ENCODE measurements around the gene NDUFS3. TPM values are rescaled to one million over a fixed set of nuclear protein-coding genes. Genes with fewer than 3 reads are reported as not detected.

Gene NDUFS3
- total and polyA plus RNA-seq, 2 of the 13 experiments (the other 11 are each of a cell fraction or from before 2014, with no cell fraction given) = 151 to 184 TPM

GRCh38 chr11:47587723-47588326 lies 9.0 kb downstream of the NDUFS3 start (continued):
- TF ChIP-seq ZZZ3 (CRISPR knock-in tag; IDR thresholded peaks at IDR 0.05; ENCODE audit: borderline replicate concordance) = no peak
- TF ChIP-seq ZSCAN31 (CRISPR knock-in tag; IDR thresholded peaks at IDR 0.05; ENCODE audit: low read depth) = 0 out of 2 replicates have a peak, but pooled peaks have one; percentile 38
- TF ChIP-seq, protein P1, sequence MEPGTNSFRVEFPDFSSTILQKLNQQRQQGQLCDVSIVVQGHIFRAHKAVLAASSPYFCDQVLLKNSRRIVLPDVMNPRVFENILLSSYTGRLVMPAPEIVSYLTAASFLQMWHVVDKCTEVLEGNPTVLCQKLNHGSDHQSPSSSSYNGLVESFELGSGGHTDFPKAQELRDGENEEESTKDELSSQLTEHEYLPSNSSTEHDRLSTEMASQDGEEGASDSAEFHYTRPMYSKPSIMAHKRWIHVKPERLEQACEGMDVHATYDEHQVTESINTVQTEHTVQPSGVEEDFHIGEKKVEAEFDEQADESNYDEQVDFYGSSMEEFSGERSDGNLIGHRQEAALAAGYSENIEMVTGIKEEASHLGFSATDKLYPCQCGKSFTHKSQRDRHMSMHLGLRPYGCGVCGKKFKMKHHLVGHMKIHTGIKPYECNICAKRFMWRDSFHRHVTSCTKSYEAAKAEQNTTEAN (CRISPR knock-in tag; conservative IDR thresholded peaks at IDR 0.05) = 0 out of 2 replicates have a peak, but pooled peaks have one; percentile 46
- peak; percentile 52; the same call in 1 of the 2 replicates for TF ChIP-seq RBFOX2 (IDR thresholded peaks at IDR 0.05; ENCODE audit: low read depth, low read length)
- TF ChIP-seq AGO2 (optimal IDR thresholded peaks at IDR 0.05; ENCODE audit: low read depth, low read length) = peak; percentile 20
- TF ChIP-seq ATF7-NPFF (CRISPR knock-in tag; IDR thresholded peaks at IDR 0.05; ENCODE audit: low read depth) = peak; percentile 67; the same call in 1 of the 2 replicates
- 0 out of 2 replicates have a peak, but pooled peaks have one; percentile 18 for TF ChIP-seq ZBTB7A (CRISPR knock-in tag; IDR thresholded peaks at IDR 0.05)
- no peak for TF ChIP-seq ZNF678 (CRISPR knock-in tag; IDR thresholded peaks at IDR 0.05)
- no peak for TF ChIP-seq ZNF431 (CRISPR knock-in tag; IDR thresholded peaks at IDR 0.05; ENCODE audit: borderline replicate concordance, low read depth)
- TF ChIP-seq ZNF784 (CRISPR knock-in tag; IDR thresholded peaks at IDR 0.05; ENCODE audit: borderline replicate concordance) = 0 out of 2 replicates have a peak, but pooled peaks have one; percentile 35
- no peak for TF ChIP-seq KMT2A (CRISPR knock-in tag; IDR thresholded peaks at IDR 0.05)
- TF ChIP-seq NCOA5 (CRISPR knock-in tag; IDR thresholded peaks at IDR 0.05) = no peak
- TF ChIP-seq ZNF713 (CRISPR knock-in tag; IDR thresholded peaks at IDR 0.05) = 0 out of 2 replicates have a peak, but pooled peaks have one; percentile 40
- TF ChIP-seq, protein P2, sequence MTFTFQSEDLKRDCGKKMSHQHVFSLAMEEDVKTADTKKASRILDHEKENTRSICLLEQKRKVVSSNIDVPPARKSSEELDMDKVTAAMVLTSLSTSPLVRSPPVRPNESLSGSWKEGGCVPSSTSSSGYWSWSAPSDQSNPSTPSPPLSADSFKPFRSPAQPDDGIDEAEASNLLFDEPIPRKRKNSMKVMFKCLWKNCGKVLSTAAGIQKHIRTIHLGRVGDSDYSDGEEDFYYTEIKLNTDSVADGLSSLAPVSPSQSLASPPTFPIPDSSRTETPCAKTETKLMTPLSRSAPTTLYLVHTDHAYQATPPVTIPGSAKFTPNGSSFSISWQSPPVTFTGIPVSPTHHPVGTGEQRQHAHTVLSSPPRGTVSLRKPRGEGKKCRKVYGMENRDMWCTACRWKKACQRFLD (CRISPR knock-in tag; IDR thresholded peaks at IDR 0.05; ENCODE audit: borderline replicate concordance) = peak; percentile 43; the same call in 1 of the 2 replicates
- TF ChIP-seq CCDC6 (CRISPR knock-in tag; IDR thresholded peaks at IDR 0.05) = no peak
- no peak for TF ChIP-seq SSRP1 (CRISPR knock-in tag; IDR thresholded peaks at IDR 0.05)
- no peak for TF ChIP-seq DPF2 (CRISPR knock-in tag; IDR thresholded peaks at IDR 0.05; ENCODE audit: borderline replicate concordance, low read depth)
- TF ChIP-seq HNF4G (IDR thresholded peaks at IDR 0.05; ENCODE audit: borderline replicate concordance, low read depth, low read length) = peak; percentile 29; the same call in 1 of the 2 replicates
- no peak for TF ChIP-seq HNF4G (CRISPR knock-in tag; IDR thresholded peaks at IDR 0.05; ENCODE audit: borderline replicate concordance, low read depth)
- TF ChIP-seq HOXD1 (CRISPR knock-in tag; IDR thresholded peaks at IDR 0.05) = 0 out of 2 replicates have a peak, but pooled peaks have one; percentile 30
- TF ChIP-seq TARDBP (CRISPR knock-in tag; IDR thresholded peaks at IDR 0.05) = peak; percentile 64; the same call in 1 of the 2 replicates
- TF ChIP-seq GPBP1L1 (CRISPR knock-in tag; IDR thresholded peaks at IDR 0.05) = no peak
- TF ChIP-seq ZFY (CRISPR knock-in tag; IDR thresholded peaks at IDR 0.05) = peak; percentile 73
- TF ChIP-seq, protein P3, sequence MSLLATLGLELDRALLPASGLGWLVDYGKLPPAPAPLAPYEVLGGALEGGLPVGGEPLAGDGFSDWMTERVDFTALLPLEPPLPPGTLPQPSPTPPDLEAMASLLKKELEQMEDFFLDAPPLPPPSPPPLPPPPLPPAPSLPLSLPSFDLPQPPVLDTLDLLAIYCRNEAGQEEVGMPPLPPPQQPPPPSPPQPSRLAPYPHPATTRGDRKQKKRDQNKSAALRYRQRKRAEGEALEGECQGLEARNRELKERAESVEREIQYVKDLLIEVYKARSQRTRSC (CRISPR knock-in tag; IDR thresholded peaks at IDR 0.05; ENCODE audit: low read depth) = 0 out of 2 replicates have a peak, but pooled peaks have one; percentile 35
- 0 out of 2 replicates have a peak, but pooled peaks have one; percentile 46 for TF ChIP-seq ZNF264 (CRISPR knock-in tag; IDR thresholded peaks at IDR 0.05)

Data from HepG2 (cell line).